AG09319 (cell line): Measurements from ENCODE around the gene POU3F2.

ENCODE experiments used
- DNase-seq: peaks from one replicate; pipeline ENCODE4 v3.0.0-alpha.2; 2010; ENCODE audit warnings: low read depth; ENCODE audit errors: extremely low read depth
- TF ChIP-seq, protein P1 (sequence below): IDR thresholded peaks from 2 replicates; pipeline ENCODE4 v1.5.1; 2011; ENCODE audit warnings: low read depth, mild to moderate bottlenecking, inconsistent platforms, low read length, moderate library complexity

The POU3F2 gene

DNA sequence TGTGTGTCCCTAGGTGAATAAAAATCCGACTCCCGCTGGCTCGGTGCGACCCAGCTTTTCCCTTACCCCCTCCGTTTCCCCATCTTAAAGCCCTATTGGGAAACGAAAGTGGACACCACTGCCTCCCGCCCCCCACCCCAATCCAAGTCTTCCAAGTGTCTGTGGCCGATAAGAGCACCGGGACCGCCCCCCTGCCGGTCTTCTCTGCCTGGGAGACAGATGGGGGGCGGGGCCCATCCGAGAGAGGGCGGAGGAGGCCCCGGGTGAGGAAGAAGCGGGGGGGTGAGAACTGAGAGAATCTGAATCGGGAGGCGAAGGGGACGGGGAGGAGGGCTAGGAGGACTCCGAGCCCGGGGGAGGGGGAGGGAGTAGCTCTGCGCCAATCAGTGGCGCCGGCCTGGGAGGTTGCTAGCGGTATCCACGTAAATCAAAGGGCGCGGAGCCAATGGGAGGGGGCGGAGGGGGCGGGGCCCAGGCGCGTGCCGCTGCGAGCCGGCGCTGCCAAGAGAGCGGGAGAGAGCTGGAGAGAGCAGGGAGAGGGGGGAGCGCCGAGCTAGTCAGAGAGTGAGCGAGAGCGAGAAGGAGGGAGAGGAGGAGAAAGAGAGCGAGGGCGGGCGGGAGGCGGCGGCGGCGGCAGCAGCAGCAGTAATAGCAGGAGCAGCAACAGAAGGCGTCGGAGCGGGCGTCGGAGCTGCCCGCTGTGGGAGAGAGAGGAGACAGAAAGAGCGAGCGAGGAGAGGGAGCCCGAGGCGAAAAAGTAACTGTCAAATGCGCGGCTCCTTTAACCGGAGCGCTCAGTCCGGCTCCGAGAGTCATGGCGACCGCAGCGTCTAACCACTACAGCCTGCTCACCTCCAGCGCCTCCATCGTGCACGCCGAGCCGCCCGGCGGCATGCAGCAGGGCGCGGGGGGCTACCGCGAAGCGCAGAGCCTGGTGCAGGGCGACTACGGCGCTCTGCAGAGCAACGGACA is at the start of gene POU3F2:
TSS of gene POU3F2 (plus strand) at position 515 of the 972 bp plus-strand sequence. CDS start at position 815, 300 bp downstream.
- no peak for DNase-seq
- TF ChIP-seq, protein P1, sequence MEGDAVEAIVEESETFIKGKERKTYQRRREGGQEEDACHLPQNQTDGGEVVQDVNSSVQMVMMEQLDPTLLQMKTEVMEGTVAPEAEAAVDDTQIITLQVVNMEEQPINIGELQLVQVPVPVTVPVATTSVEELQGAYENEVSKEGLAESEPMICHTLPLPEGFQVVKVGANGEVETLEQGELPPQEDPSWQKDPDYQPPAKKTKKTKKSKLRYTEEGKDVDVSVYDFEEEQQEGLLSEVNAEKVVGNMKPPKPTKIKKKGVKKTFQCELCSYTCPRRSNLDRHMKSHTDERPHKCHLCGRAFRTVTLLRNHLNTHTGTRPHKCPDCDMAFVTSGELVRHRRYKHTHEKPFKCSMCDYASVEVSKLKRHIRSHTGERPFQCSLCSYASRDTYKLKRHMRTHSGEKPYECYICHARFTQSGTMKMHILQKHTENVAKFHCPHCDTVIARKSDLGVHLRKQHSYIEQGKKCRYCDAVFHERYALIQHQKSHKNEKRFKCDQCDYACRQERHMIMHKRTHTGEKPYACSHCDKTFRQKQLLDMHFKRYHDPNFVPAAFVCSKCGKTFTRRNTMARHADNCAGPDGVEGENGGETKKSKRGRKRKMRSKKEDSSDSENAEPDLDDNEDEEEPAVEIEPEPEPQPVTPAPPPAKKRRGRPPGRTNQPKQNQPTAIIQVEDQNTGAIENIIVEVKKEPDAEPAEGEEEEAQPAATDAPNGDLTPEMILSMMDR = no peak

DNA sequence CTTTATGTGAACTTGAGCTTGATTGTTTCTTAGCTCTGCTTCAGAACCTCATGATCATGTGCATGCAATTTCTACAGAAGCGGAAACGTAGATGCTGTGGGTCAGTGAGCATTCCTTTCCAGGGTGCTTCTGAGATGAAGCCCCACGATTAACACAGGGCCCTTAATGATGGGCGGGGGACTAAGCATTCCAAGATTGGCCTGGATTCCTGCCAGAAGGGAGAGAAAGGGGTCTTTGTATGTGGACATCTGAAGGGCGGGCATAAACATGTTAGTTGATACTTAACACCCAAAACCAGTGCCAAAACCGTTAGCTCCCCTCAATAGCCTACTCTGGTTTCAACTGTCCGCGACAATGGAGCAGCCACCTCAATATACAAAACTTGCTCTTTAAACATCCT is 46.9 kb upstream of the POU3F2 start:
- no peak for DNase-seq

DNA sequence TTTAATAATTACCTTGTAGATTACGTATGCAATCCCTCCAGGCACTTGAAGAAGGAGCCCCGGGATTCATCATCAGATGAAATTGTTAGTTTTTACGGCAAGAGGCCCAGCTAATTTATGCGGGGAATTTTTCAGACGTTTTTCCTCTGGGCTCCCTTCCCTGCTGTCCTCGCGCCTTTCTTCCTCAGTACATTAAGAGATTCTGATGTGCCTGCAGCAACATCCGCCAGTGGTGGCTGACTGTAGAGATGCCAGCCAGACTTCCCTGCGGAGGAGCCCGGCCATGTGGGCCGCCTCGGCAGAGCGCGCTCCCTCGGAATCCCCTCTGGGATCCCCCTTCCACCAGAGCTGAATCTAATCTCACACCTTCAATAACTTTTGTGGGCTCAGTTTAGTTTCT is 46.4 kb upstream of the POU3F2 start:
- DNase-seq = no peak

More for the DNA sequence above, 46.9 kb upstream of the POU3F2 start:
- TF ChIP-seq, protein P1 = no peak

DNA sequence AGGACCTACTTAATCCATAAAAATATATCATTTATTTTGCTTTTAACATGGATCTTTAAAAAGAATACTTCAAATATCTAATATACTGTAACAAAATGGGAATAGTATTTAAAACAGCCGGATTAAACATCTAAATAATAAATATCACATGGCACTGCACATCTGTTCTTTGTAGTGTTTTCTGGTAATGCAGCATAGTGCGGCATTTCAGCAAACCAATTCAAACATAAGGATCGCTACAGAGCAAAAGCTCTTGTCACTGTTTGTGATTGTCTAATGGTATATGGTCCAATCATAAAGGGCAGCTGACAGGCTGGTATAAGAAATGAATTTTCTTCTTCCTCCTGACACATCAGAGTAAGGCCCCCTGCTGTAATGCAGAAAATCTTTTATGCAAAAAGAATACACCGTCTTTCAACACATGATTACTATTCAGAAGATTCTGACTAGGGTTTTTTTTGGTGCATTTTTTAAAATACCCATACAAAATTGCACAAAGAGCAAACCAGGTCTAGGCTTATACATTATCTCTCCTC is 40.0 kb upstream of the POU3F2 start:
- TF ChIP-seq, protein P1 = no peak
- DNase-seq = no peak

More for the DNA sequence above, 46.4 kb upstream of the POU3F2 start:
- TF ChIP-seq, protein P1 = no peak

DNA sequence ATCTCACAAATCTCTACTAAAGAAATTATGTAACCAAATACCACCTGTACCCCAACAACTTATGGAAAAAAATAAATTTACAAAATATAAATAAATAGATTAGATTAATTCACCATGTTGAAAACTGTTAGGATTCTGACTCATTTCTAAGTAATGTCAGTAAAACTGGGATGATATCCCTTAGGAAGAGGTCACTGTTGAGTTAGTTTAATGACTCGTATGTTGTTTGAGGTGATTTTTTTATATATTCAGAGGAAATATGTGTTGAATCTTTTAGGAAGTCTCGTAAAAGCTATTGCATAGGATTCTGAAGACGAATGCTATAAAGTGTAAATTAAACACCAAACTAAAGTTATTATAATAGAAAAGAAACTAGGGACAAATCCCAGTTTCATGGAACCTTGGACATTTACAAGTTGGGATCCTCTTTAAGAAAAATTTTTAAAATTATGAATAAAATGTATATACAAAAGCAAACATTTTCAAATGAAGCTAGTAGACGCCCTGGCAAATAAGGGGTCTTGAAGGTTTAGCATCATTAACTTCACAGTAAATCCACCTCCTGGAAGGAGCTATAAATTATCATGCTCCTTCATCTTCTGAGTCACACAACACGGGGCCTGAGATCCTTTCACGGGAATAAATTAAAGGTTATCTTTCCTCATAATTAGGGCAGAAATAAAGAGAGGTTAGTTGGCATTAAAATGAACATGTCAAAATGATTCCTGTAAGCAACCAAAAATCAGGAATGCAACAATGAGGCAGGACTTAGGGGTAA is 37.0 kb upstream of the POU3F2 start:
- DNase-seq = no peak
- TF ChIP-seq, protein P1 = no peak

DNA sequence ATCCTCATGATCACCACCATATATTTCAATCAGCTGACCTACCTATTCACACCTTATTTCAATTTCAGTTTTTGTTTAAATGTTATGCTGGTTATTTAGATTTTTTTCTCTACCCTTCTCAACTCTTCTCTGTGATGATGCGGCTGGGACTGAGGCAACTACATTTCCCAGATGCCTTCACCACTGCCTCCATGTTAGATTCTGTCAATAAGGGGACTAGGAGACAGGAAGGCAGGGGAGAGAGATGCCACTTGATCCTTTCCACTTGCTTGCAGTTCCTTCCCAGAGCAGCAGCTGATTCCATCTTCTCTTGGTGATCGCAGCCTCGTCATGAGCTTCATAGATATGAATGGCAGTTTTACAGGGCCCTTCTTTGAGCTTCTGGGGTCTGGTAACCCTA is 33.5 kb upstream of the POU3F2 start:
- TF ChIP-seq, protein P1 = no peak
- no peak for DNase-seq
